Stimulated activated CD4-positive, alpha-beta T cell treated with anti-CD3 and anti-CD28 coated beads, Interleukin-15, amount 100 ng/mL, for 48 hours (primary cell): Measurements from ENCODE around the gene POC5.

Experiments
- DNase-seq, 2 donors: peaks; one replicate each; pipeline ENCODE4 v3.0.0-alpha.2; 2020; ENCODE audit warnings: low read depth in 2 of 2

The POC5 gene

DNA sequence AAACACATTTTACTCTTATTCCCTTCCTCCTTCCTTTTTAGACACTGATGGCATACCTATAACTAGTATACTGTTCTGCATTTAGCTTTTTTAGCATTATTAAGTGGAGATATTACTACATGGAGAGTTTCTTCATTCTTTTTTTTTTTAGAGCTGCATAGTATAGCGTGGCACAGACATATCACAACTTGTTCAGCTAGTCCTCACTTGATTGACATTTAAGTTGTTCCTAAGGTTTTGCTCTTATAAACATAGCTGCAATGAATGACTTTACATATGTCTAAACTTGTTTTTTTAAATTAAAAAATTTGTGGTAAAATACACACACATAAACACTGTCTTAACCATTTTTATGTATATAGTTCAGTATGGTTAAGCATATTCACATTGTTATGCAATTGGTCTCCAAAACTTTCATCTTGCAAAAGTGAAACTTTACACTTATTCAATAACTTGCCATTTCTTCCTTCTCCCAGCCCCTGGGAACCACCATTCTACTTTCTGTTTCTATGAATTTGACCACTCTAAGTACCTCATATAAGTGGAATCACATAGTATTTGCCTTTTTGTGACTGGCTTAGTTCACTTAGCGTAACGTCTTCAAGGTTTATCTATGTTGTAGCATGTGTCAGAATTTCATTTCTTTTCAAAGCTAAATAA is 57.3 kb downstream of the POC5 start:
- no peak for DNase-seq

DNA sequence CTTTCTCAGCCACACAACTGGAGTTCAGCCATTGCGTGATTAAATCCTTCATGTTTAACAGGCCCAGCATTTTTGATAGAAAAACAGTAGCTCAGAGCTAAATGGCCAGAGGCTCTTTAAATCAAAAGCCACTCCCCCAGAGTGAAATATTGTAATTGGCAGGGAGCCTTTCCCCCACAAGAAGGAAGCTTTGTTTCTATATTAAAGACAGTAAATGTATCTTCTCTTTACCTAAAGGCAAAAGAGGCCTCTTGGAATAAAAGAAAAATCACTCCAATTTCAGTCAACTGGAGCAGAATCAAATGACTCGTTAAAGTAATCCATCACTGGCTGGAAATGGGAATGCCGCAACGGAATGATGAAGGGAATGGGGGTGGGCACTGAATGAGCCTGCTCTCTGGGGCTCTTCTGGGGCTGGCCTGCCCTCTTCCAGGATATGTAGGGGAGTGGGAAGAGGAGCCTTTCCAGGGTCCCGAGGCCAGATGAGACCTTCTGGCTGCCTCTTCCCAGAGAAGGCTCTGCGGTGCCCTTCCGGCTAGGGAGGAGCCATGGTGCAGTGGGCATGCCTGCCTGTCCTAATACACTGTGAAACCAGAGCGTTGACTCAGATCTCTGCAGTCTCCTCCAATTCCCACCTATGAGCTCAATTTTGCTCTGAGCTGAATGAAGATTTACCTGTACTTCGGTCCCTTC is 60.8 kb downstream of the POC5 start:
- no peak for DNase-seq

- DNase-seq, result no peak
These were observed 62.4 kb downstream of the POC5 start for GRCh38 chr5:75654693-75655295.

- no peak for DNase-seq
These were observed 63.7 kb downstream of the POC5 start for GRCh38 chr5:75653521-75653920.

DNA sequence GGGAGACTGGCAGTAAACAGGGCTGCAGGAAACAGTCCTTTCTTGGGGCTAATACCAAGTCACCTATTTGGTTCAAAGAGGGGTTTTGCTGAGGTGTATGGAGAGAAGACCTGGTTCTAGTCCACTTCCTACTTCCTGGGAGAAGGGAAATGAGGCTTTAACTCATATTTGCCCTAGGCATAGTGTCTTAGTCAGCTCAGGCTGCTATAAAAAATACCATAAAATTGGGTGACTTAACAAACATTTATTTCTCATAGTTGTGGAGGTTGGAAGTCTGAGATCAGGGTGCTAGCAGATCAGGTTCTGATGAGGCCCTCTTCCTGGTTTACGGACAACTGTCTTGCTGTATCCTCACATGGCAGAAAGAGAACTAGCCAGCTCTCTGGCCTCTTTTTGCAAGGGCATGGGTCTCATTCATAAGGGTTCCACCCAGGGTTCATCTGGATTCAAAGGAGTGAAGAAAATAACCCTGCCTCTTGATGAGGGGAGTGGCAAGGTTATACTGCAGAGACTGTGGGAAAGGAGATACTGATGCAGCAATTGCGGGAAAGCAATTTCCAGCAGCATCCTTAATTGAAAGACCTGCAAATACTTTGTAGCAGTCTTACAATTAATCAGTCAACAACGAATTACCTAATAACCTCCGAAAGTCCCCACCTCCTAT is 65.5 kb downstream of the POC5 start:
- DNase-seq, result no peak

DNA sequence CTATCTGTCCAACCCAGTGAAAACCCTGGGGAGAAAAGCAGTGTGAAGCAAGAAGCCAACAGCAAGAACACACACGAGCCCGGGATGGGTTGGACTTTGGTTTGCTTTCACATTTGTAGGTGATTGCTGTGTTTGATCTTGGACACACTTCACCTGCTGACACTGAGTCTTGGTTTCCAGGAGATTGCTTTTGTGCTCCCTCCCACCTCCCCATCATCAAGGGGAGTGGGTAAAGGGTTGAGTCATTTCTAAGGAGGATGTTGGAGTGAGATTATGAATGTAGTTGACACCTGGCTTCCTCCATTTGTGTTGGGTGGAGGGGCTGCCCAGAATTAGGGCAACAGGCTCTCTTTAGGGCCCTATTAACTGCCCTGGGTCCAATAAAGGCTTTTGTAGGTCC is 68.5 kb downstream of the POC5 start:
- no peak for DNase-seq

- no peak for DNase-seq
These were observed 76.4 kb downstream of the POC5 start for GRCh38 chr5:75640826-75641225.

GRCh38 chr5:75640395-75640794 is 76.8 kb downstream of the POC5 start:
- DNase-seq, result no peak

DNA sequence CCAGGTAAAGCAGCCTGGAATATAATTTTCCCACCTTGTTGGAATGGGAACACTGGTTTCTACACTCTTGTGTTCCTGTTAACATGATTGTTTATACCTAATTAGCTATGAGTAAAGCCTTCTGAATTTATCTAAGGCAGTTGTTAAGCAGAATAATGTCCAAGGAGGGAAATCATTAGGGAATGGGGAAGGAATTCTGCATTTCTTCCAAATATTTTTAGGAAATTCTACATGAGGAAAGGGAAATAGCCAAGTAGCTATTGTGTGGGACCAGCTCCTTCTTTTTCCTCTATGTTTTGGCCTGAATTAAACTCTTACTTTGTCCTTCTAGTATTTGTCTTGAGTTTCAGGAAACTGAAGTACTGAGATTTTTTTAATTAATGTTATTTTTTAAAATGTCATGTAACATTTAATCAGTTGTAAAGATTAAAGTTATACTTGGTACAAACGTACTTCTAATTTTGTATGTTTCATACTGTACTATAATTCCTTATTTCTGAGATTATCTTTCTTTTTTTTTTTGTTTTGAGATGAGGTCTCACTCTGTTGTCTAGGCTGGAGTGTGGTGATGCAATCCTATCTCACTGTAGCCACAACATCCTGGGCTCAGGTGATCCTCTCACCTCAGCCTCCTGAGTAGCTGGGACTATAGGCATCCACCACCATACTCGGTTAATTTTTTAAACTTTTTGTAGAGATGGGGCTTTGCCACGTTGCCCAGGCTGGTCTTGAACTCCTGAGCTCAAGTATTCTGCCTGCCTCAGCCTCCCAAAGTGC is 77.5 kb downstream of the POC5 start:
- no peak for DNase-seq

- DNase-seq, result no peak
These were observed 79.3 kb downstream of the POC5 start for GRCh38 chr5:75637949-75638348.

- DNase-seq, result no peak
These were observed 84.9 kb downstream of the POC5 start for GRCh38 chr5:75632321-75632720.

GRCh38 chr5:75630875-75631274 is 86.4 kb downstream of the POC5 start:
- DNase-seq, result no peak

DNA sequence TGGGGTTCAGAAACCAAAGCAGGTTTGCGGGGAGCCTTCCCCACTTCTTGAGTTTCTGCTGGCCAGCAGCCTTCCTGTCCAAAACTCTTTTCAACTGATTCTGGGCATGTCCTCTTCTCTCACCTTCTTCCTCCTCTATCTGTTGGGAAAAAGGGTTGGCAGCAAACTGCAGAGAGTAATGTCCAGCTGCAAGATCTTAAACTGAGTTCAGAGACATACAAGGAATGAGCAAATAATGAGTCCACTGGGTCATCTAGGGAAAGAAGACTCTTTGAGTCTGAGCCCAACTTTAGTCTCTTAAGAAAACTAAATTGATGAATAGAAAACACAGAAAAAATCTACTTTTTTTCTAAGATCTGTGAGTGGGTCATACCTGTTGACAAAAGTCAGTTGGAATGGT is 89.4 kb downstream of the POC5 start:
- no peak for DNase-seq

DNA sequence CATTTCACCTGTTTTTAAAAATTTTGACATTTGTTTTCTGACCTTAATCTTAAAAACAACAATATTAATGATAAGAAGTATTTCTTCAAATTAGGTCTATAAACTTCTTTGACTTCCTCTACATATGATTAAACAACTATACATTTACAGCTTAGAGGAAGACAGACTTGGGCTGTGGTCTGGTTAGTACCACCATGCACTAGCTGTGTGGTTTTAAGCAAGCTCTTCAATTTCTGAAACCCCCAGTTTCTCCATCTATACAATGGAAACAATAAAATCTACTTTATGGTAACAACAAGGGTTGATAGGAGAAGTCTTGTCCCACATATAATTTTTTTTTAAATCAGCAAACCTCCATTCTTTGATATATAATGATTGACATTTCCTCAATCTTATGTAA is 90.3 kb downstream of the POC5 start:
- DNase-seq, result no peak
